ENCODE data around the gene TBCD.

TBCD gene

DNA sequence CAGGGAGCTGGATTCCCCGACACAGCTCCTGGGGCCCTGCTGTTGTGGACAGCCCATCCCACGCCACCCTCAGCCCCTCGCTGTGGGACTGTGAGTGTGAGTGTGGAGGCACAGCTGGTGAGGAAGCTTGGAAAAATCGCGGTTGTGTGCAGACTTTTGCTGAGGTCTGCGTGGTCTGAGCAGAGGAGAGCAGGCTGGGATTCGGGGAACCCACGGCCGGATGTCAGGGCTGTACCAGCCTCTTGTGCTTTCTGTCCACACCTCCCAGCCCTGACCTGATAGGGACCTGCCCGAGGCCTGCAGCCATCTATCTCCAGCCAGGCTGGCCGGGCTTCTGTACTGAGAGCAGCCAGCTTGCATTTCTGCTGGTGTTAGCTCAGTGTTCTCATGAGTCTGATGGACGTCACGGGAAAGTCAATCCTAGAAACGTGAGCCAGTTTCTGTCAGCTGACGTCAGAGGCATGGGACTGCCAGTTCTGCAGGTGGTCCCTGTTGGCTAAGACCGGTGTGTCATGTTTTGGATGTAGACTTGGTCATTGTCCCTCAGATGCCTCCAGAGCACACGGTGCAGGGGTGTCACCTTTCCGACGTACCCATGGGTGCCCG is 160.7 kb downstream of the TBCD start:
- Histone ChIP-seq H3K27ac (no peak overlapping the region), H3K27me3 (replicated peaks) (no peaks in the 10 kb centered on the region), H3K36me3 (replicated peaks) (no peaks in the 10 kb centered on the region), H3K4me3 (ENCODE audit: low read depth, low read length) (no peak overlapping the region)
- DNase-seq = no peak
- in situ Hi-C loops (cut with HindIII; ENCODE audit: low pct_ligation_motif_present, low sequenced_read_pairs) = no loop called here
- TF ChIP-seq, protein P1, sequence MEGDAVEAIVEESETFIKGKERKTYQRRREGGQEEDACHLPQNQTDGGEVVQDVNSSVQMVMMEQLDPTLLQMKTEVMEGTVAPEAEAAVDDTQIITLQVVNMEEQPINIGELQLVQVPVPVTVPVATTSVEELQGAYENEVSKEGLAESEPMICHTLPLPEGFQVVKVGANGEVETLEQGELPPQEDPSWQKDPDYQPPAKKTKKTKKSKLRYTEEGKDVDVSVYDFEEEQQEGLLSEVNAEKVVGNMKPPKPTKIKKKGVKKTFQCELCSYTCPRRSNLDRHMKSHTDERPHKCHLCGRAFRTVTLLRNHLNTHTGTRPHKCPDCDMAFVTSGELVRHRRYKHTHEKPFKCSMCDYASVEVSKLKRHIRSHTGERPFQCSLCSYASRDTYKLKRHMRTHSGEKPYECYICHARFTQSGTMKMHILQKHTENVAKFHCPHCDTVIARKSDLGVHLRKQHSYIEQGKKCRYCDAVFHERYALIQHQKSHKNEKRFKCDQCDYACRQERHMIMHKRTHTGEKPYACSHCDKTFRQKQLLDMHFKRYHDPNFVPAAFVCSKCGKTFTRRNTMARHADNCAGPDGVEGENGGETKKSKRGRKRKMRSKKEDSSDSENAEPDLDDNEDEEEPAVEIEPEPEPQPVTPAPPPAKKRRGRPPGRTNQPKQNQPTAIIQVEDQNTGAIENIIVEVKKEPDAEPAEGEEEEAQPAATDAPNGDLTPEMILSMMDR (IDR thresholded peaks at IDR 0.05; ENCODE audit: low read depth, low read length, missing control alignments) = no peak

DNA sequence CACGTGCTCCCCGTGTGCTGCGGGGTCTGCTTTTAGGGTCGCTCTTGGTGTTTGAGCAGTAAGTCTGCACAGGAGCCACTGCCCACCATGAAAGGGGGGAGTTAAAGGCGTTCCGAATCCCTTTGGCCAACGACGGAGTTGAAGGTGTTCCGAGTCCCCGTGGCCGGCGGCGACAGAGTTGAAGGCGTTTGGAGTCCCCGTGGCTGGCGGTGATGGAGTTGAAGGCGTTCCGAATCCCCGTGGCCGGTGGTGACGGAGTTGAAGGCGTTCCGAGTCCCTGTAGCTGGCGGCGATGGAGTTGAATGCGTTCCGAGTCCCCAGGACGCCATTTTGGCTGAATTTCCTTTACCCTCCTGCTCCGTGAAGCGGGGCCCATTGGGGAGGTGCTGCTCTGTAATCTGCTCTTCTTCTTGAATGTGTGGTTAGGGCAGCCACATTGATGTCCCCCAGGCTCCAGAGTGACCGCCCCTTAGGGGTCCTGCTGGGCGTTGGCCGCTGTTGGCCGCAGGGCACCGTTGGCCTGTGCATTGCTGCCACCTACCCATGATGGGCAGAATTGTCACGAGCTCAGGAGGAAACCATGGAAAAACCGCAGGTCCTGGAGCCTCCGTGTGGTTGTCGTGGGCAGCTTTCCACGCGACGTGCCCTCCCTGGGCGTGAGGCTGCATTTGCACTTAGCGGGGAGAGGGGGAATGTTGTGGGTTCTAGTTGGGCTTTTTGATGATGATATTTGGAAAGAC is 161.6 kb downstream of the TBCD start:
- Histone ChIP-seq H3K27me3 (replicated peaks) (no peaks in the 10 kb centered on the region), H3K27ac (no peak overlapping the region), H3K36me3 (replicated peaks) (no peaks in the 10 kb centered on the region), H3K4me3 (ENCODE audit: low read depth, low read length) (no peak overlapping the region)
- in situ Hi-C loops (cut with HindIII; ENCODE audit: low pct_ligation_motif_present, low sequenced_read_pairs) = no loop called here
- TF ChIP-seq, protein P1 (IDR thresholded peaks at IDR 0.05; ENCODE audit: low read depth, low read length, missing control alignments) = peak; percentile 48
- no peak for DNase-seq

DNA sequence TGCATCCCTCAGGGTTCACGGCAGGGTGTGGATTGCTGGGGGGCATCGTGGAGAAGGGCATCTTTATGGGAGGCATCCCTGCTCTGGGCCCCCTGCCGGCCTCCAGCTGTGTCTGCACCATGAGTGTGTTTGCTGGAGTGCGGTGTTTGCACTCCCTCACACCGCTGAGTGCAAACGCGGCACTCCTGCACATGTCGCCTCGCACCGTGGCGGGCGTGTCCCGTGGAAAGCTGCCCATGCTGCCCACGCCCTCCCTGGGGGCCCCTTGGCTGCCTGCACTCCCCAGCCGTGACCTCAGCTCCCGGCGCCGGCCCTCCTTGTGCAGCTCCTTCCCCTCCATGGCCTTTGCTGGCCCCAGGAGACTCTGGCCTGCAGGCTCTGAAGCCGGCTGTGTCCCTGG is 162.5 kb downstream of the TBCD start:
- H3K36me3 ChIP-seq (replicated peaks) = no peaks in the 10 kb centered on the region
- H3K27me3 ChIP-seq (replicated peaks) = no peaks in the 10 kb centered on the region
- in situ Hi-C loops (cut with HindIII; ENCODE audit: low pct_ligation_motif_present, low sequenced_read_pairs) = no loop called here
- no peak overlapping the region for H3K27ac ChIP-seq
- no peak for DNase-seq
- no peak overlapping the region for H3K4me3 ChIP-seq (ENCODE audit: low read depth, low read length)
- TF ChIP-seq, protein P1 (IDR thresholded peaks at IDR 0.05; ENCODE audit: low read depth, low read length, missing control alignments) = peak; percentile 69

GRCh38 chr17:82915010-82915756 is 163.3 kb downstream of the TBCD start:
- DNase-seq = no peak
- Histone ChIP-seq H3K4me3 (ENCODE audit: low read depth, low read length) (no peak overlapping the region), H3K27me3 (replicated peaks) (no peaks in the 10 kb centered on the region), H3K36me3 (replicated peaks) (no peaks in the 10 kb centered on the region), H3K27ac (no peak overlapping the region)
- in situ Hi-C loops (cut with HindIII; ENCODE audit: low pct_ligation_motif_present, low sequenced_read_pairs) = no loop called here
- TF ChIP-seq, protein P1 (IDR thresholded peaks at IDR 0.05; ENCODE audit: low read depth, low read length, missing control alignments) = no peak

DNA sequence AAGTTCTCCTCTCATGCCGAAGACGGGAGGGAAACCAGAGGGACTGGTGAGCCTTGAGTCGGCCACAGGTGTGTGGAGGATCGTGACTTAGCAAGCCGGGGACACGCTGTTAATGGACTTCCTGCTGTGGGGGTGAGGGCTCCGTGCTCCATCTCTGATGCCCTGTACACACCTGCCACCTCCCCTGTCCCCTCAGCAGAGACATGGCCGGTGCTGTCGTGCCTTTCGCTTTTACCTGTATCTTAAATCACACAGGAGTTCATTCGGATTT is 163.8 kb downstream of the TBCD start:
- Histone ChIP-seq H3K36me3 (replicated peaks) (no peaks in the 10 kb centered on the region), H3K27me3 (replicated peaks) (no peaks in the 10 kb centered on the region), H3K4me3 (ENCODE audit: low read depth, low read length) (no peak overlapping the region), H3K27ac (no peak overlapping the region)
- in situ Hi-C loops (cut with HindIII; ENCODE audit: low pct_ligation_motif_present, low sequenced_read_pairs) = no loop called here
- TF ChIP-seq, protein P1 (IDR thresholded peaks at IDR 0.05; ENCODE audit: low read depth, low read length, missing control alignments) = no peak
- no peak for DNase-seq
